Pons (tissue), 1 donor: ENCODE measurements around the gene SLC35B3.
"Not testable (repeated sequence)": the region's sequence is repeated elsewhere in the genome, so short reads cannot be mapped to it uniquely, and the experiment has no call there.

ENCODE experiments used
- DNase-seq: peaks from one replicate; pipeline ENCODE4 v3.0.0-alpha.2; 2016; ENCODE audit warnings: low spot score

The SLC35B3 gene

GRCh38 chr6:8414844-8415243 lies 20.5 kb downstream of the SLC35B3 start:
- no peak for DNase-seq

DNA sequence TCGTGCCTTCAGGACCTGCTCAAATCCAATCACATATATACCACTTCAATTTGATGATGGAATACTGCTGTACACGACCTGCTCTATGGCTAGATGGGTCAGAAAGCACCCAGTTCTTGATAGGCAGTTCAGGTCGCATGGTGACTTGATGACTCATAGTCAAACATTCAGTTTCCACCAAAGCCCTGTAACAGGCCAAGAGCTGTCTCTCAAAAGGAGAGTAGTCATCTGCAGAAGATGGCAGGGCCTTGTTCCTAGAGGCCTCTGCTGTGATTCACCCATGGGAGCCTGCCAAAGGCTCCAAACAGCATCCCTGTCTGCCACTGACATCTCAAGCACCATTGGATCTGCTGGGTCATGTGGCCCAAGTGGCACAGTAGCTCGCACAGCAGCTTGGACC lies 29.4 kb downstream of the SLC35B3 start:
- not testable (repeated sequence) for DNase-seq

GRCh38 chr6:8402546-8402945 lies 32.8 kb downstream of the SLC35B3 start:
- no peak for DNase-seq

GRCh38 chr6:8400663-8401062 lies 34.7 kb downstream of the SLC35B3 start:
- DNase-seq, result no peak

DNA sequence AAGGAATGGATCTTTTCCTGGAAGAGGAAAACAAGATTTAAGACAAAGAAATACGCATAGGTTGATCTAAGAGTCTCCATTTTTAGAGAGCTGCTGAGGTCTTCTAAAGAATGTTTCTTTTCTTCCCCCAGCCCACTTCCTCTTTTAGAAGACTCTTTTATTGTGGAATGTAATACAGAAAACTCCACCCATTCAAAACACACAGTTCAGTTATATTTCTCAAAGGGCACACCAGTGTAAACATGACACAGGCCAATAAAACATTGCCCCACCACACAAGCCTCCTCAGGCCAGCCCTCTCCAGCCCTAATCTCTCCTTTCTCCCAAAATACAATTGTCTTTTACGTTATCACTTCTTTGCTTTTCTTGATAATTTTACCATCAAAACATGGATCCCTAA lies 42.8 kb downstream of the SLC35B3 start:
- DNase-seq, result no peak

DNA sequence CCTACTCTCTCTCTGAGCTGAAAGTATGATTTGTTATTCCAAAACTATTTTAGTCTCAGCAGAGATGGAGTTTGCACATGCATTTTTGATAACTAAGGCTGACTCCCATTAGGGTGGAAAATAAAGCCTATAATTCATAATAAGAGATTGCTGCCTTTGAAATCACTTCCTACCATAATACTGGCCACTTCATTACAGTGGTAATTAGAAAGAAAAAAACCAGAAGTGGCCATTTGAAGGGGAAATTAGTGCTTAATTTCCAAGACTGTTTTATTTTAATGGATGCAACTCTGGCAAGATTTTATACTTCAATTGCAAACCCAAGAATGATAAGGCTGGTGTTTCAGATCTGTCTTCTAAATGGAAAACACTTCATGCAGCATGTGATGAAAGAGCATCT lies 43.4 kb downstream of the SLC35B3 start:
- DNase-seq, result no peak

- no peak for DNase-seq
These were observed 46.1 kb downstream of the SLC35B3 start for GRCh38 chr6:8389036-8389818.

DNA sequence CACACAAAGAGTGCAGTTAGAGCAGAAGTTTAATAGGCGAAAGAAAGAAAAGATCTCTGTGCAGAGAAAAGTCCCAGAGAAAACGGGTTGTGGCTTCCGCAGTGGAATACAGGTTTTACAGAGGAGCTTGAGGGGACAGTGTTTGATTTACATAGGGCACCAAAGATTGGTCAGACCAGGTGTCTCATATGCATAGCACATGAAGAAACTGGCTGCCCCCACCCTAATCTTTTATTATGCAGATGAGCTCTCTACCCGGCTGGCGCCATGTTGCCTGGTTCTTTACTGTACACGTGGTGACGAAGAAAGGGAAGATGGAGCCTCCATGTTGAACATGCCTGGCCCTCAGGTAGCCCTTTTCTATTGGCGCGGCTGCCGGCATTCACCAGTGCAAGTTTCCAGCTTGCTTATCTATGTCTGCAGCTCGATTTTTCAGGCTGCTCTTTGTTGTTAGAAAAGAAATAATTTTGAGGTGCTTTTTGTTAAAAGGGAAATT lies 47.4 kb downstream of the SLC35B3 start:
- DNase-seq, result no peak

DNA sequence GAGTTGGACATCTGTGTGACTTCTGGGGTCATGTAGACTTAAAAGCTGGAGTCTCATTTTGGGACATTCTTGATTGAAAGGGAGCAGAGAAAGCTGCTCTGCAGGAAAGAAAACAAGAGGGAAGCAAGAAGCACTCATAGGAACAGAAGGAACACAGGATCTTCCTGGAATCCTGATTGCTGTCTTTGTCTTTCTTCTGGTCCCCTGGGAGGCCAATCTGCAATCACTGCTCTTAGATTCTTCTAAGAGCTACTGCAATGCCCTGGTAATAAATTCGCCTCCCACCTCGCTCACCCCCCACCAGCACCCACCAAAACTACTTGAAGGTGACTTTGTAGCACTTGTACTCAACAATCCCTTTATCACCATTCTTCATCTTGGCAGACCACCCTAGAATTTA lies 51.8 kb downstream of the SLC35B3 start:
- no peak for DNase-seq

GRCh38 chr6:8382434-8382833 lies 52.9 kb downstream of the SLC35B3 start:
- DNase-seq, result no peak

- DNase-seq, result no peak
These were observed 59.4 kb downstream of the SLC35B3 start for GRCh38 chr6:8375916-8376315.
